ENCODE measurements around the gene MAS1. TPM values are rescaled to one million over a fixed set of nuclear protein-coding genes. Genes with fewer than 3 reads are reported as not detected.

The MAS1 gene
- total and polyA plus RNA-seq, 2 experiments from 2014 or later: 0.03 TPM; not detected in 1

DNA sequence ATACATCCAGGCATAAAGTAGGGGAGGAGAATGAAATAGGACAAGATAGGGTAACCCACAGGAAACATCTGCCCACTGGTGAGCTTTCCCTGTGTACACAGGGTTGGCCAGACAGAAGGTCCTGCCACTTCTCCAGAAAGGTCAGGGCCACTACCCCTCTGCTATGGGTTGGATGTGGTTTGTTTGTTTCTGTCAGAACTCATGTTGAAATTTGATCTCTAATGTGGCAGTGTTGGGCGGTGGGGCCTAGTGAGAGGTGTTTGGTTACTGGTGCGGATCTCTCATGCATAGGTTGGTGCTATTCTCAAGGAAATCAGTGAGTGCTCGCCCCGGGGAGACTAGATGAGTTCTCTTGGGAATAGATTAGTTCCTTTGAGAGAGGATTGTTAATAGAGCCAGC lies 15.6 kb upstream of the MAS1 start:
- Histone ChIP-seq H2AFZ (no peak overlapping the region), H3K9me2 (ENCODE audit: insufficient read depth) (peaks cover 15% of the 10 kb centered on the region; the same call in 1 of the 2 replicates), H3K4me2 (no peak overlapping the region), H3K36me3 (ENCODE audit: insufficient read depth) (no peaks in the 10 kb centered on the region), H3F3A (replicated peaks; ENCODE audit: low read depth) (no peaks in the 10 kb centered on the region), H3K27ac (ENCODE audit: low read depth) (no peak overlapping the region), H4K20me1 (replicated peaks; ENCODE audit: insufficient read depth) (no peaks in the 10 kb centered on the region), H3K79me2 (replicated peaks; ENCODE audit: insufficient read depth) (no peaks in the 10 kb centered on the region), H3K4me1 (ENCODE audit: insufficient read depth) (peaks cover 6% of the 10 kb centered on the region), H3K4me3 (no peak overlapping the region), H3K27me3 (ENCODE audit: insufficient read depth) (no peaks in the 10 kb centered on the region)
- H3K27me3 Mint-ChIP-seq (ENCODE audit: insufficient read depth, low read depth, poor library complexity): peaks cover 5% of the 10 kb centered on the region
- TF ChIP-seq EZH2phosphoT487 (IDR thresholded peaks at IDR 0.05; ENCODE audit: unreplicated experiment): no peak
- 0 out of 2 replicates have a peak, but pooled peaks have one; percentile 48 for TF ChIP-seq ZNF462 (CRISPR knock-in tag; IDR thresholded peaks at IDR 0.05)
- H3K4me3 Mint-ChIP-seq: no peak overlapping the region
- no peaks in the 10 kb centered on the region for H3K36me3 Mint-ChIP-seq (ENCODE audit: low read depth)
- peaks cover 12% of the 10 kb centered on the region; the same call in 2 of the 3 replicates for H3K4me1 Mint-ChIP-seq
- H3K27ac Mint-ChIP-seq: peak overlapping the region; percentile 2; the same call in 1 of the 2 replicates
- ATAC-seq (peak; percentile 99), DNase-seq (ENCODE audit: low spot score) (peak; percentile 67)
- H3K9me3 Mint-ChIP-seq: peaks cover 3% of the 10 kb centered on the region; the same call in 1 of the 3 replicates

- no peak overlapping the region for H3K27ac ChIP-seq (ENCODE audit: low read depth)
- H3K4me1 ChIP-seq (ENCODE audit: insufficient read depth): peaks cover 6% of the 10 kb centered on the region
- H3K4me1 Mint-ChIP-seq: peaks cover 12% of the 10 kb centered on the region; the same call in 2 of the 3 replicates
- ATAC-seq: no peak
- no peaks in the 10 kb centered on the region for H3K27me3 ChIP-seq (ENCODE audit: insufficient read depth)
- H3K27me3 Mint-ChIP-seq (ENCODE audit: insufficient read depth, low read depth, poor library complexity): peaks cover 5% of the 10 kb centered on the region
- DNase-seq (ENCODE audit: low spot score): no peak
- no peaks in the 10 kb centered on the region for H4K20me1 ChIP-seq (replicated peaks; ENCODE audit: insufficient read depth)
- no peaks in the 10 kb centered on the region for H3K36me3 ChIP-seq (ENCODE audit: insufficient read depth)
- no peaks in the 10 kb centered on the region for H3F3A ChIP-seq (replicated peaks; ENCODE audit: low read depth)
- H3K9me2 ChIP-seq (ENCODE audit: insufficient read depth): peaks cover 15% of the 10 kb centered on the region; the same call in 1 of the 2 replicates
- H3K4me3 ChIP-seq: no peak overlapping the region
- H3K9me3 Mint-ChIP-seq: peaks cover 3% of the 10 kb centered on the region; the same call in 1 of the 3 replicates
- H3K4me2 ChIP-seq: no peak overlapping the region
- H3K4me3 Mint-ChIP-seq: no peak overlapping the region
- no peak overlapping the region for H3K27ac Mint-ChIP-seq
- no peaks in the 10 kb centered on the region for H3K36me3 Mint-ChIP-seq (ENCODE audit: low read depth)
- no peaks in the 10 kb centered on the region for H3K79me2 ChIP-seq (replicated peaks; ENCODE audit: insufficient read depth)
- no peak overlapping the region for H2AFZ ChIP-seq
- TF ChIP-seq POLR2AphosphoS5 (IDR thresholded peaks at IDR 0.05; ENCODE audit: low read depth) (no peak), ZNF114 (CRISPR knock-in tag; IDR thresholded peaks at IDR 0.05) (no peak), ZNF331 (CRISPR knock-in tag; IDR thresholded peaks at IDR 0.05; ENCODE audit: low read depth) (no peak), ETS1 (IDR thresholded peaks at IDR 0.05) (no peak), EZH2 (IDR thresholded peaks at IDR 0.05; ENCODE audit: low read depth, unreplicated experiment) (no peak), CREB1 (CRISPR knock-in tag; IDR thresholded peaks at IDR 0.05; ENCODE audit: low read depth) (no peak), STAT1 (IDR thresholded peaks at IDR 0.05; ENCODE audit: unreplicated experiment) (no peak), REST (IDR thresholded peaks at IDR 0.05; ENCODE audit: unreplicated experiment) (no peak)
Observed at GRCh38 chr6:159876242-159876641, 14.5 kb upstream of the MAS1 start.
